DOHH2 (cell line): ENCODE data around the gene SLC1A4.

Experiments
- EZH2phosphoT487 ChIP-seq: fragments of 200-600 bp; sonication (generic); IDR thresholded peaks from 2 replicates; pipeline ENCODE4 v1.6.1; 2017; ENCODE audit warnings: borderline replicate concordance, mild to moderate bottlenecking, antibody characterized with exemption, low read length, moderate library complexity, mixed read lengths
- TF ChIP-seq, protein P1 (sequence below): fragments of 200-600 bp; sonication (generic); IDR thresholded peaks from one replicate; pipeline ENCODE4 v1.5.1; 2014; ENCODE audit warnings: antibody characterized with exemption, mild to moderate bottlenecking, low read depth, low read length; ENCODE audit not compliant: poor library complexity, severe bottlenecking

DNA sequence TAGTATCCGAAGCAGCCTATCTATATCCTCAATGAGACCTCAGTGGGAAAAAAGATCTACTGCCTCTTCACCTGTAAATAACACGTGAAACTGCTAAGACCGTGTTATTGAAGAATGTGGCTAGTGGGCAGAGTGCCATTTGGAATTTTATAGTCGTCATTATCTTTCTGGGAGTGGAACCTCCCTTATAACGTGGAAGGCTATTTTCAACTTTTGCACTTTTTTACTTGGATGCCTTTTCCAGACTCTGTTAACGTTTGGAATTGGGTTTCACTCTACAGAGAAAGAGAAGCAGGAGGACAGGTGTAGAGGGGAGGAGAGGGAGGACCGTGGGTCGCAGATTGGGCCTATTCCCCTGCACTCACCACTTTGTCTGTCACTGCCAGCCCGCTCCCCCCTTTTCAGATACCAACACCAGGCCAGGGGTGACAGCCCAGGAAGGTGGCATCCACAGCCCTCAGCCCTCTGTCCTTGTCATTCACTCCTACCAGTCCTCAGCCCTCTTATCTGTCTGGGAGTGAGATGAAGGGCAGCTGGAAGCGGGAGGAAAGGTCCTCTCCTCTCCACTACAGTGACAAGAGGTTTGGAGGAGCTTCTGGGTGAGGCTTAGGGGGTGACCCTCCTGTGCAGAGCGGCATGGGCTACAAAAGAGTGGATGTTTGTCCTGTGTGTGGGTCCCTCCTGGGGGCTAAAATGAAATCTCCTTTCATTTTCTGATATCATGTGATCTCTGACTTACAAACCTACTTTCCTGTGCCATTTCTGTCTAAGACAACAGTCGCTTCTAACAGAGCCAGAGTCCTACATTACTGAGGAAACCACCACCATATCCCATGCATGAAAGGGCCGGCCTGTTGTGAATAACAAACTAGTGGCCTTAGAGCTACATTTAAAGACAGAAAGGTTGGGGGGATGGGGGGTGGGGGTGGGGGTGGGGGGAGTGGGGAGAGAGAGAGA is 43.1 kb downstream of the SLC1A4 start:
- TF ChIP-seq, protein P1, sequence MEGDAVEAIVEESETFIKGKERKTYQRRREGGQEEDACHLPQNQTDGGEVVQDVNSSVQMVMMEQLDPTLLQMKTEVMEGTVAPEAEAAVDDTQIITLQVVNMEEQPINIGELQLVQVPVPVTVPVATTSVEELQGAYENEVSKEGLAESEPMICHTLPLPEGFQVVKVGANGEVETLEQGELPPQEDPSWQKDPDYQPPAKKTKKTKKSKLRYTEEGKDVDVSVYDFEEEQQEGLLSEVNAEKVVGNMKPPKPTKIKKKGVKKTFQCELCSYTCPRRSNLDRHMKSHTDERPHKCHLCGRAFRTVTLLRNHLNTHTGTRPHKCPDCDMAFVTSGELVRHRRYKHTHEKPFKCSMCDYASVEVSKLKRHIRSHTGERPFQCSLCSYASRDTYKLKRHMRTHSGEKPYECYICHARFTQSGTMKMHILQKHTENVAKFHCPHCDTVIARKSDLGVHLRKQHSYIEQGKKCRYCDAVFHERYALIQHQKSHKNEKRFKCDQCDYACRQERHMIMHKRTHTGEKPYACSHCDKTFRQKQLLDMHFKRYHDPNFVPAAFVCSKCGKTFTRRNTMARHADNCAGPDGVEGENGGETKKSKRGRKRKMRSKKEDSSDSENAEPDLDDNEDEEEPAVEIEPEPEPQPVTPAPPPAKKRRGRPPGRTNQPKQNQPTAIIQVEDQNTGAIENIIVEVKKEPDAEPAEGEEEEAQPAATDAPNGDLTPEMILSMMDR: no peak
- no peak for TF ChIP-seq EZH2phosphoT487
